HCT116 (cell line): ENCODE measurements around the gene TMEM52. TPM values are rescaled to one million over a fixed set of nuclear protein-coding genes. Genes with fewer than 3 reads are reported as not detected.

ENCODE experiments used
- ATAC-seq: fragments of 200-7000 bp; cut with Tn5 transposase; 2 replicates; pipeline ENCODE4 v1.9.1; 2020; ENCODE audit warnings: mild to moderate bottlenecking, moderate library complexity
- BruUV-seq: library from RNA; stranded (reverse); fragments of 400-500 nt; replicated peaks from 2 replicates; lab custom pipeline; 2021; lab: Mats Ljungman, UMichigan
- CTCF ChIA-PET: fragments of 300-600 bp; sonication (Branson Sonifier 250); formaldehyde crosslinking; loops from one replicate; lab custom pipeline; 2021; ENCODE audit warnings: antibody characterized with exemption; lab: Charles Lee
- POLR2A ChIA-PET: fragments of 300-600, 350-600 bp; sonication (Branson Sonifier 250); formaldehyde crosslinking; loops from one replicate; lab custom pipeline; 2021; ENCODE audit warnings: antibody characterized with exemption; lab: Charles Lee
- RAD21 ChIA-PET, 2 experiments: fragments of 300-600 bp; sonication (Branson Sonifier 250); formaldehyde crosslinking; loops; one replicate each; lab custom pipeline; 2023; ENCODE audit warnings: low total read pairs in 2 of 2; ENCODE audit not compliant: uncharacterized antibody in 2 of 2, unreplicated experiment in 2 of 2, low non-redundant PET in 1 of 2; lab: Charles Lee
- DNase-seq: peaks from one replicate; pipeline ENCODE4 v3.0.0-alpha.2; 2010; ENCODE audit warnings: low read depth, low spot score
- H2AFZ ChIP-seq: fragments of 200-600 bp; shearing (Covaris generic), sonication (generic); 2 replicates; pipeline ENCODE4 v1.6.1; 2017; ENCODE audit warnings: low read depth, mixed run types, mixed read lengths, antibody characterized with exemption, low read length; ENCODE audit not compliant: poor library complexity, severe bottlenecking
- H3K27ac ChIP-seq: 2 replicates; pipeline ENCODE4 v1.5.1; 2012; ENCODE audit warnings: low read depth, low read length
- H3K27me3 ChIP-seq: fragments of 200-600 bp; sonication (generic); 2 replicates; pipeline ENCODE4 v1.6.1; 2016; ENCODE audit warnings: mixed run types, low read length, mixed read lengths; ENCODE audit not compliant: insufficient read depth
- H3K36me3 ChIP-seq, 2 experiments: fragments of 200-500 bp in 1 of 2; fragments of 200-600 bp in 1 of 2; sonication (Bioruptor generic) in 1 of 2; sonication (generic) in 1 of 2; 2 replicates each; pipeline versions ENCODE4 v1.5.1 to v1.6.1; 2014 to 2016; ENCODE audit warnings: low read length in 2 of 2, inconsistent platforms in 1 of 2, mixed read lengths in 1 of 2, mixed run types in 1 of 2; ENCODE audit not compliant: insufficient read depth in 2 of 2, control insufficient read depth in 1 of 2
- H3K4me1 ChIP-seq, 2 experiments: fragments of 200-600 bp in 1 of 2; sonication (generic) in 1 of 2; 2 replicates each; pipeline versions ENCODE4 v1.5.1 to v1.6.1; 2012 to 2017; ENCODE audit warnings: low read length in 2 of 2, inconsistent platforms in 1 of 2, mild to moderate bottlenecking in 1 of 2, mixed read lengths in 1 of 2, mixed run types in 1 of 2, moderate library complexity in 1 of 2; ENCODE audit not compliant: insufficient read depth in 2 of 2, control insufficient read depth in 1 of 2
- H3K4me2 ChIP-seq: fragments of 200-600 bp; sonication (generic); 2 replicates; pipeline ENCODE4 v1.6.1; 2017; ENCODE audit warnings: mixed run types, low read length, mixed read lengths
- H3K4me3 ChIP-seq, 2 experiments: fragments of 200-600 bp in 1 of 2; sonication (generic) in 1 of 2; replicated peaks in 1 of 2; 2 replicates each; pipeline ENCODE4 v1.5.1; 2011 to 2016; ENCODE audit warnings: low read length in 2 of 2, control low read depth in 1 of 2, low read depth in 1 of 2, mild to moderate bottlenecking in 1 of 2, mixed read lengths in 1 of 2, mixed run types in 1 of 2
- H3K79me2 ChIP-seq: fragments of 200-600 bp; sonication (generic); 2 replicates; pipeline ENCODE4 v1.6.1; 2017; ENCODE audit warnings: mild to moderate bottlenecking, mixed run types, low read length, moderate library complexity, mixed read lengths; ENCODE audit not compliant: insufficient read depth
- H3K9ac ChIP-seq: fragments of 200-600 bp; sonication (generic); 2 replicates; pipeline ENCODE4 v1.6.1; 2016; ENCODE audit warnings: low read length, mixed read lengths
- H3K9me2 ChIP-seq: fragments of 200-600 bp; sonication (generic), shearing (Covaris generic); 2 replicates; pipeline ENCODE4 v1.6.1; 2017; ENCODE audit warnings: mixed run types, mild to moderate bottlenecking, moderate library complexity; ENCODE audit not compliant: insufficient read depth
- H3K9me3 ChIP-seq, 2 experiments: fragments of 200-500 bp in 1 of 2; fragments of 200-600 bp in 1 of 2; sonication (Bioruptor generic) in 1 of 2; sonication (generic) in 1 of 2; 2 replicates each; pipeline ENCODE4 v1.6.1; 2014 to 2017; ENCODE audit warnings: low read length in 2 of 2, mixed read lengths in 2 of 2, inconsistent platforms in 1 of 2, low read depth in 1 of 2, mild to moderate bottlenecking in 1 of 2, mixed run types in 1 of 2, moderate library complexity in 1 of 2; ENCODE audit not compliant: control insufficient read depth in 1 of 2, insufficient read depth in 1 of 2
- H4K20me1 ChIP-seq: fragments of 200-600 bp; sonication (generic), shearing (Covaris generic); 2 replicates; pipeline ENCODE4 v1.6.1; 2017; ENCODE audit warnings: mixed run types, mild to moderate bottlenecking, moderate library complexity; ENCODE audit not compliant: insufficient read depth
- CBX3 ChIP-seq: IDR thresholded peaks from 2 replicates; pipeline ENCODE4 v1.6.1; 2012; ENCODE audit warnings: low read depth
- EZH2 ChIP-seq: fragments of 200-600 bp; sonication (generic); IDR thresholded peaks from 2 replicates; pipeline ENCODE4 v1.6.1; 2017; ENCODE audit warnings: antibody characterized with exemption, mixed run types
- MAX ChIP-seq: IDR thresholded peaks from 2 replicates; pipeline ENCODE4 v1.6.1; 2012
- POLR2A ChIP-seq: IDR thresholded peaks from 2 replicates; pipeline ENCODE4 v1.7.0; 2011; ENCODE audit warnings: borderline replicate concordance; ENCODE audit not compliant: insufficient read depth, insufficient read length; ENCODE audit errors: extremely low read depth
- POLR2AphosphoS5 ChIP-seq: IDR thresholded peaks from 2 replicates; pipeline ENCODE4 v1.6.1; 2011; ENCODE audit warnings: mild to moderate bottlenecking, low read depth, low read length, moderate library complexity
- YY1 ChIP-seq: IDR thresholded peaks from 2 replicates; pipeline ENCODE4 v1.6.1; 2011; ENCODE audit warnings: low read length, low read depth, moderate library complexity, mild to moderate bottlenecking; ENCODE audit not compliant: insufficient replicate concordance; ENCODE audit errors: extremely low read depth
- ZNF274 ChIP-seq: fragments of 200-500 bp; sonication (Bioruptor generic); IDR thresholded peaks from 2 replicates; pipeline ENCODE4 v1.6.1; 2014; ENCODE audit warnings: mild to moderate bottlenecking, low read depth, low read length, inconsistent platforms
- intact Hi-C: fragments of 100-400 bp; cut with micrococcal nuclease; formaldehyde crosslinking; loops from 2 replicates; pipeline ENCODE4 v1.10.0; 2022
- total RNA-seq: library from RNA; stranded (reverse); gene quantifications from one replicate; pipeline ENCODE4 v1.2.1, GENCODE V29; 2021; ENCODE audit not compliant: unreplicated experiment
- TF ChIP-seq, protein P1 (sequence below), 3 experiments: fragments of 200-600 bp in 1 of 3; sonication (generic) in 1 of 3; IDR thresholded peaks in 2 of 3; conservative IDR thresholded peaks in 1 of 3; 2 replicates each; pipeline ENCODE4 v1.5.1; 2012 to 2017; ENCODE audit warnings: low read depth in 2 of 3, low read length in 2 of 3, antibody characterized with exemption in 1 of 3, borderline replicate concordance in 1 of 3, control low read depth in 1 of 3, mild to moderate bottlenecking in 1 of 3, mixed read lengths in 1 of 3, mixed run types in 1 of 3, moderate library complexity in 1 of 3; ENCODE audit not compliant: insufficient read depth in 1 of 3

TMEM52 gene
- total RNA-seq, 1 experiment from 2014 or later, result 27.5 TPM

DNA sequence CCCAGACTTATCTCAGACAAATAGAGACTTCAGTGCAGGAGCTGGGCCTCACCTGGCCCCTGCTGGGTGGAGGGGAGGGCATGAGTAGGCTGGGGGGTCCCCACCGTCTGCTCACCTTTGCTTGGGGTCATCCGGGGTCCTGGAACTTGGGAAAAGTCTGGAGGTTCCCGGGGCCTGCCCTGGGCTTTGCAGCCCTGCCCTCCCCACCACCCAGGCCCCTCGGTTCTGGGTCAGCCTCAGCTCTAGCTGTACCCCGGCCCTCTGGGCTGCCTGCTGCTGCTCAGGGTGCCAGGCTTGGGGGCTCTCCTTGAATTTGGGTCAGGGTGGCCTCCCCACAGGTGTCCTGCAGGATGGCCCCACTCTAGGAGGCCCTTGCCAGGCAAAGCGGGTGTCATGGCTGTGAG lies 2.4 kb upstream of the TMEM52 start:
- CTCF ChIA-PET, result interaction anchor here (2.1 kb wide), 1 partner anchor 13 kb away, joined by 6 read pairs; no protein-coding TSS in a partner anchor
- no peak overlapping the region for H3K9ac ChIP-seq
- no peak for TF ChIP-seq CBX3
- TF ChIP-seq EZH2, result no peak
- no peak for TF ChIP-seq MAX
- no peak for TF ChIP-seq POLR2A
- TF ChIP-seq ZNF274, result no peak
- TF ChIP-seq, protein P1, sequence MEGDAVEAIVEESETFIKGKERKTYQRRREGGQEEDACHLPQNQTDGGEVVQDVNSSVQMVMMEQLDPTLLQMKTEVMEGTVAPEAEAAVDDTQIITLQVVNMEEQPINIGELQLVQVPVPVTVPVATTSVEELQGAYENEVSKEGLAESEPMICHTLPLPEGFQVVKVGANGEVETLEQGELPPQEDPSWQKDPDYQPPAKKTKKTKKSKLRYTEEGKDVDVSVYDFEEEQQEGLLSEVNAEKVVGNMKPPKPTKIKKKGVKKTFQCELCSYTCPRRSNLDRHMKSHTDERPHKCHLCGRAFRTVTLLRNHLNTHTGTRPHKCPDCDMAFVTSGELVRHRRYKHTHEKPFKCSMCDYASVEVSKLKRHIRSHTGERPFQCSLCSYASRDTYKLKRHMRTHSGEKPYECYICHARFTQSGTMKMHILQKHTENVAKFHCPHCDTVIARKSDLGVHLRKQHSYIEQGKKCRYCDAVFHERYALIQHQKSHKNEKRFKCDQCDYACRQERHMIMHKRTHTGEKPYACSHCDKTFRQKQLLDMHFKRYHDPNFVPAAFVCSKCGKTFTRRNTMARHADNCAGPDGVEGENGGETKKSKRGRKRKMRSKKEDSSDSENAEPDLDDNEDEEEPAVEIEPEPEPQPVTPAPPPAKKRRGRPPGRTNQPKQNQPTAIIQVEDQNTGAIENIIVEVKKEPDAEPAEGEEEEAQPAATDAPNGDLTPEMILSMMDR (IDR thresholded peaks at IDR 0.05 in 2 of 3, conservative IDR thresholded peaks at IDR 0.05 in 1 of 3; ENCODE audit: borderline replicate concordance in 1 of 3, insufficient read depth in 1 of 3, low read depth in 2 of 3, low read length in 2 of 3), result no peak
- TF ChIP-seq POLR2AphosphoS5, result no peak
- no peak for TF ChIP-seq YY1
- TF ChIP-seq, all 23 proteins: peak for 0
- H3K4me2 ChIP-seq, result no peak overlapping the region
- BruUV-seq, result no TSS peak
- H2AFZ ChIP-seq, result no peak overlapping the region
- no peak overlapping the region for H3K27ac ChIP-seq
- peaks cover 11 to 29% of the 10 kb centered on the region in 2 experiments for H3K4me1 ChIP-seq
- 0 out of 2 replicates have a peak, but pooled peaks cover 8% of the 10 kb centered on the region for H3K79me2 ChIP-seq
- H3K9me3 ChIP-seq, result no peaks in the 10 kb centered on the region
- no peaks in the 10 kb centered on the region for H3K36me3 ChIP-seq
- ChIA-PET RAD21 (no interaction called here), POLR2A (no interaction called here)
- intact Hi-C loops, result no loop called here
- ATAC-seq (no peak), DNase-seq (no peak)
- no peaks in the 10 kb centered on the region for H4K20me1 ChIP-seq
- no peak overlapping the region for H3K4me3 ChIP-seq
- no peaks in the 10 kb centered on the region for H3K9me2 ChIP-seq
- H3K27me3 ChIP-seq, result no peaks in the 10 kb centered on the region
